Ovary (tissue), 3 donors: ENCODE results near the gene CHAD.

Experiments used
- EP300 ChIP-seq: sonication (generic); formaldehyde crosslinking; IDR thresholded peaks from one replicate; pipeline ENCODE4 v1.6.1; 2017; ENCODE audit warnings: antibody characterized with exemption
- POLR2A ChIP-seq: fragments of 450-650 bp; IDR thresholded peaks from one replicate; pipeline ENCODE4 v1.6.1; 2017; ENCODE audit warnings: antibody characterized with exemption, mild to moderate bottlenecking, moderate library complexity
- TF ChIP-seq, protein P1 (sequence below), 3 donors: fragments of 450-650 bp in 2 of 3; fragments of 200-600 bp in 1 of 3; IDR thresholded peaks; one replicate each; pipeline versions ENCODE4 v1.5.1 to v1.8.0; 2016 to 2022; ENCODE audit warnings: antibody characterized with exemption in 3 of 3, mild to moderate bottlenecking in 1 of 3
- donor health status: DM: no; HTN: no; CAD: no.

DNA sequence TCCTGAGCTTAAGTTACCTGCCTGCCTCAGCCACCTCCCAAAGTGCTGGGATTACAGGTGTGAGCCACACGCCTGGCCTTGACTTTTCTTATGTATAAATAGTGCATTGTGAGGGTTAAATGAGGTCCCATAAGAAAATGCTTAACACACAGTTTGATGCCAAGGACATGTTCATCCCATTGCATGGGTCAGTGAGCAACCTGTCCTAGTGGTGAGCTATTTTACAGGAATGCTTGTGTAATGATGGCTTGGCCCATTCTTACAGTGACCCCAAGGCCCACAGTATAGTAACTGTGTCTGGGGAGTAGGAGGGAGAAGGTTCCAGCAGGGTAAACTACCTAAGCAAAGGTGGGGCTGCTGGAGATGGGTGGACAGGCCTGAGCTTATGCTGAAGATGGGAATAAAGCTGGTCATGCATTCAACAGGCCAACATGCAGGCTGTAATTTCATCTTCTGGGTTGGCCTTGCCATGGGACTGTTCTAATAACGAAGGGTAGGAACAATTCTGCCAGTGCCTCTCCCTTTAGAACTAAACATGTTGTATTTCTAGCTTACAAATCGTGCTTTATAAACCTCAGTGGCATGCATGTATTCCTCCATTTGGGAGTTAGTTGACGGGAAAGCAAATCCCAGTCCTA, 36.4 kb downstream of the CHAD start:
- TF ChIP-seq, protein P1, sequence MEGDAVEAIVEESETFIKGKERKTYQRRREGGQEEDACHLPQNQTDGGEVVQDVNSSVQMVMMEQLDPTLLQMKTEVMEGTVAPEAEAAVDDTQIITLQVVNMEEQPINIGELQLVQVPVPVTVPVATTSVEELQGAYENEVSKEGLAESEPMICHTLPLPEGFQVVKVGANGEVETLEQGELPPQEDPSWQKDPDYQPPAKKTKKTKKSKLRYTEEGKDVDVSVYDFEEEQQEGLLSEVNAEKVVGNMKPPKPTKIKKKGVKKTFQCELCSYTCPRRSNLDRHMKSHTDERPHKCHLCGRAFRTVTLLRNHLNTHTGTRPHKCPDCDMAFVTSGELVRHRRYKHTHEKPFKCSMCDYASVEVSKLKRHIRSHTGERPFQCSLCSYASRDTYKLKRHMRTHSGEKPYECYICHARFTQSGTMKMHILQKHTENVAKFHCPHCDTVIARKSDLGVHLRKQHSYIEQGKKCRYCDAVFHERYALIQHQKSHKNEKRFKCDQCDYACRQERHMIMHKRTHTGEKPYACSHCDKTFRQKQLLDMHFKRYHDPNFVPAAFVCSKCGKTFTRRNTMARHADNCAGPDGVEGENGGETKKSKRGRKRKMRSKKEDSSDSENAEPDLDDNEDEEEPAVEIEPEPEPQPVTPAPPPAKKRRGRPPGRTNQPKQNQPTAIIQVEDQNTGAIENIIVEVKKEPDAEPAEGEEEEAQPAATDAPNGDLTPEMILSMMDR (IDR thresholded peaks at IDR 0.05) = no peak
- no peak for TF ChIP-seq POLR2A
- TF ChIP-seq EP300 = no peak
